ENCODE measurements around the gene ALOX5.

The ALOX5 gene

GRCh38 chr10:45432113-45432512 is 58.1 kb downstream of the ALOX5 start:
- DNase-seq (ENCODE audit: low spot score): no peak
- no peak for TF ChIP-seq CTCF (IDR thresholded peaks at IDR 0.05; ENCODE audit: extremely low read depth, missing control alignments)

- TF ChIP-seq CTCF (IDR thresholded peaks at IDR 0.05; ENCODE audit: extremely low read depth, missing control alignments): no peak
- DNase-seq (ENCODE audit: low spot score): peak; percentile 10
Measured at GRCh38 chr10:45432700-45433472, 58.9 kb downstream of the ALOX5 start.

GRCh38 chr10:45433716-45434469 is 59.9 kb downstream of the ALOX5 start:
- no peak for TF ChIP-seq CTCF (IDR thresholded peaks at IDR 0.05; ENCODE audit: extremely low read depth, missing control alignments)

GRCh38 chr10:45437587-45438465 is 63.8 kb downstream of the ALOX5 start:
- no peak for TF ChIP-seq CTCF (IDR thresholded peaks at IDR 0.05; ENCODE audit: extremely low read depth, missing control alignments)

More at GRCh38 chr10:45433716-45434469, 59.9 kb downstream of the ALOX5 start:
- DNase-seq (ENCODE audit: low spot score): peak; percentile 82

GRCh38 chr10:45438466-45439090 is 64.6 kb downstream of the ALOX5 start:
- DNase-seq (ENCODE audit: low spot score): no peak
- no peak for TF ChIP-seq CTCF (IDR thresholded peaks at IDR 0.05; ENCODE audit: extremely low read depth, missing control alignments)

More at GRCh38 chr10:45437587-45438465, 63.8 kb downstream of the ALOX5 start:
- DNase-seq (ENCODE audit: low spot score): no peak

- DNase-seq (ENCODE audit: low spot score): no peak
- TF ChIP-seq CTCF (IDR thresholded peaks at IDR 0.05; ENCODE audit: extremely low read depth, missing control alignments): no peak
Measured at GRCh38 chr10:45439365-45439764, 65.3 kb downstream of the ALOX5 start.

Data from GM20000 (cell line).